ENCODE data around the gene GOLGA8S.
"Not testable (repeated sequence)": the region's sequence is repeated elsewhere in the genome, so short reads cannot be mapped to it uniquely, and the experiment has no call there.

The GOLGA8S gene

GRCh38 chr15:23354448-23354847 lies at the start of gene GOLGA8S:
Gene GOLGA8S (plus strand): TSS chr15:23354748. CDS start chr15:23354810, 62 bp downstream.
- not testable (repeated sequence) for DNase-seq

GRCh38 chr15:23304805-23305204 lies 49.7 kb upstream of the GOLGA8S start:
- DNase-seq = not testable (repeated sequence)

GRCh38 chr15:23305921-23306320 lies 48.6 kb upstream of the GOLGA8S start:
- not testable (repeated sequence) for DNase-seq

GRCh38 chr15:23311233-23311632 lies 43.3 kb upstream of the GOLGA8S start:
- DNase-seq = not testable (repeated sequence)

GRCh38 chr15:23334096-23334495 lies 20.5 kb upstream of the GOLGA8S start, which contains the start of gene GOLGA6L26:
Gene GOLGA6L26 (minus strand): TSS chr15:23334196. CDS start chr15:23334135, 61 bp downstream.
- DNase-seq = not testable (repeated sequence)

GRCh38 chr15:23362622-23363021 lies 8.1 kb downstream of the GOLGA8S start:
- DNase-seq = not testable (repeated sequence)

GRCh38 chr15:23364261-23364660 lies 9.7 kb downstream of the GOLGA8S start:
- DNase-seq = not testable (repeated sequence)

GRCh38 chr15:23370578-23370977 lies 16.0 kb downstream of the GOLGA8S start:
- no peak for DNase-seq

GRCh38 chr15:23371134-23371533 lies 16.6 kb downstream of the GOLGA8S start:
- not testable (repeated sequence) for DNase-seq

GRCh38 chr15:23371868-23372267 lies 17.3 kb downstream of the GOLGA8S start:
- not testable (repeated sequence) for DNase-seq

GRCh38 chr15:23372284-23372683 lies 17.7 kb downstream of the GOLGA8S start:
- DNase-seq = no peak

- DNase-seq = not testable (repeated sequence)
Observed at GRCh38 chr15:23372891-23373600, 18.5 kb downstream of the GOLGA8S start.

GRCh38 chr15:23374226-23374625 lies 19.7 kb downstream of the GOLGA8S start:
- not testable (repeated sequence) for DNase-seq

GRCh38 chr15:23378946-23379345 lies 24.4 kb downstream of the GOLGA8S start:
- DNase-seq = not testable (repeated sequence)

- DNase-seq = not testable (repeated sequence)
Observed at GRCh38 chr15:23380700-23381099, 26.2 kb downstream of the GOLGA8S start.

GRCh38 chr15:23381192-23381591 lies 26.6 kb downstream of the GOLGA8S start:
- peak; percentile 15 for DNase-seq

- DNase-seq = no peak
Observed at GRCh38 chr15:23384371-23384770, 29.8 kb downstream of the GOLGA8S start.

GRCh38 chr15:23385886-23386430 lies 31.4 kb downstream of the GOLGA8S start:
- DNase-seq = no peak

GRCh38 chr15:23387621-23388190 lies 33.2 kb downstream of the GOLGA8S start:
- DNase-seq = no peak

- DNase-seq = no peak
Observed at GRCh38 chr15:23395030-23395692, 40.6 kb downstream of the GOLGA8S start.

- DNase-seq = no peak
Observed at GRCh38 chr15:23395832-23396231, 41.3 kb downstream of the GOLGA8S start.

GRCh38 chr15:23397779-23398178 lies 43.2 kb downstream of the GOLGA8S start:
- DNase-seq = no peak

- DNase-seq = not testable (repeated sequence)
Observed at GRCh38 chr15:23398357-23398756, 43.8 kb downstream of the GOLGA8S start.
